HepG2 (cell line): ENCODE data around the gene WDR13. TPM values are rescaled to one million over a fixed set of nuclear protein-coding genes. Genes with fewer than 3 reads are reported as not detected.

Experiments used
- ATAC-seq: fragments of 200-7000 bp; cut with Tn5 transposase; 3 replicates; pipeline ENCODE4 v1.9.1; 2020; ENCODE audit warnings: mild to moderate bottlenecking, moderate library complexity
- BruUV-seq: library from RNA; stranded (reverse); fragments of 400-500 nt; replicated peaks from 2 replicates; lab custom pipeline; 2021; lab: Mats Ljungman, UMichigan
- CTCF ChIA-PET: fragments of 300-600 bp; formaldehyde crosslinking; extraction: SDS; loops from one replicate; lab custom pipeline; 2021; ENCODE audit warnings: low total read pairs, inconsistent platforms, low intra/inter-chr PET ratio; lab: Yijun Ruan, JAX
- POLR2A ChIA-PET: fragments of 350-600 bp; sonication (Branson Sonifier 250); formaldehyde crosslinking; loops from one replicate; lab custom pipeline; 2020; ENCODE audit warnings: antibody characterized with exemption, inconsistent platforms; lab: Yijun Ruan, JAX
- DNase-seq: peaks from one replicate; pipeline ENCODE4 v3.0.0-alpha.2; 2015; ENCODE audit warnings: low spot score
- FAIRE-seq: peaks from 3 replicates; lab custom pipeline; 2011; peaks lifted over from hg19 to GRCh38; lab: Jason Lieb, UNC
- H2AFZ ChIP-seq: one replicate; pipeline ENCODE4 v1.6.1; 2011; ENCODE audit warnings: low read length, inconsistent platforms
- H3K27ac ChIP-seq: fragments of 300-600 bp; 3 replicates; pipeline ENCODE4 v1.8.0; 2011; ENCODE audit warnings: mixed run types, mild to moderate bottlenecking, mixed read lengths, low read length, inconsistent platforms; ENCODE audit not compliant: insufficient read depth; ENCODE audit errors: extremely low read length
- H3K27me3 ChIP-seq, 2 experiments: fragments of 200-600 bp in 1 of 2; 2 replicates in 1 of 2; 3 replicates in 1 of 2; pipeline versions ENCODE4 v1.6.0 to v1.8.0; 2011; ENCODE audit warnings: low read length in 2 of 2, mild to moderate bottlenecking in 2 of 2, moderate library complexity in 2 of 2, inconsistent platforms in 1 of 2; ENCODE audit not compliant: insufficient read depth in 2 of 2, control insufficient read depth in 1 of 2
- H3K36me3 ChIP-seq, 2 experiments: fragments of 200-600 bp in 1 of 2; replicated peaks in 1 of 2; 2 replicates in 1 of 2; 3 replicates in 1 of 2; pipeline versions ENCODE4 v1.5.1 to v1.8.0; 2011; ENCODE audit warnings: low read length in 2 of 2, inconsistent platforms in 1 of 2; ENCODE audit not compliant: insufficient read depth in 2 of 2, control insufficient read depth in 1 of 2
- H3K4me1 ChIP-seq: 2 replicates; pipeline ENCODE4 v1.5.1; 2012; ENCODE audit warnings: low read length, inconsistent platforms; ENCODE audit not compliant: insufficient read depth
- H3K4me2 ChIP-seq: 2 replicates; pipeline ENCODE4 v1.6.0; 2011; ENCODE audit warnings: low read depth, low read length, inconsistent platforms
- H3K4me3 ChIP-seq, 3 experiments: fragments of 200-600 bp in 1 of 3; sonication (generic), shearing (Covaris generic) in 1 of 3; replicated peaks in 1 of 3; 2 replicates each; pipeline ENCODE4 v1.5.1; 2011 to 2016; ENCODE audit warnings: low read length in 3 of 3, inconsistent platforms in 2 of 3, low read depth in 2 of 3, mild to moderate bottlenecking in 2 of 3, control low read depth in 1 of 3, mixed read lengths in 1 of 3; ENCODE audit not compliant: insufficient read depth in 1 of 3
- H3K79me2 ChIP-seq: one replicate; pipeline ENCODE4 v1.6.1; 2011; ENCODE audit warnings: low read length, inconsistent platforms; ENCODE audit not compliant: insufficient read depth
- H3K9ac ChIP-seq: 2 replicates; pipeline ENCODE4 v1.6.0; 2011; ENCODE audit warnings: mild to moderate bottlenecking, low read depth, low read length, inconsistent platforms; ENCODE audit not compliant: insufficient read depth
- H3K9me3 ChIP-seq: 2 replicates; pipeline ENCODE4 v1.5.1; 2012; ENCODE audit warnings: mild to moderate bottlenecking, low read length
- H4K20me1 ChIP-seq: 2 replicates; pipeline ENCODE4 v1.6.0; 2011; ENCODE audit warnings: inconsistent platforms, mild to moderate bottlenecking, low read length, moderate library complexity; ENCODE audit not compliant: insufficient read depth
- BCLAF1 ChIP-seq: fragments of 450-650 bp; IDR thresholded peaks from 2 replicates; pipeline ENCODE4 v1.6.1; 2017; ENCODE audit warnings: mild to moderate bottlenecking
- HOXA3 ChIP-seq: sonication (generic); formaldehyde crosslinking; IDR thresholded peaks from 2 replicates; pipeline ENCODE4 v1.5.0; 2020; ENCODE audit warnings: missing genetic modification reagents
- MEIS2 ChIP-seq: sonication (generic); formaldehyde crosslinking; IDR thresholded peaks from 2 replicates; pipeline ENCODE4 v1.9.0; 2021; ENCODE audit warnings: mild to moderate bottlenecking, missing genetic modification reagents
- SATB2 ChIP-seq: sonication (generic); formaldehyde crosslinking; IDR thresholded peaks from 2 replicates; pipeline ENCODE4 v1.5.0; 2020; ENCODE audit warnings: missing genetic modification reagents
- ZNF276 ChIP-seq: sonication (generic); formaldehyde crosslinking; IDR thresholded peaks from 2 replicates; pipeline ENCODE4 v1.4.0; 2020; ENCODE audit warnings: mild to moderate bottlenecking, low read depth, missing genetic modification reagents
- ZNF3 ChIP-seq: IDR thresholded peaks from 2 replicates; pipeline ENCODE4 v1.7.0; 2017; ENCODE audit warnings: inconsistent platforms
- WGBS: methylation state at CpG from one replicate; pipeline ENCODE4 v1.1.6; 2017; ENCODE audit warnings: low lambda C conversion rate; 5-methylcytosine and 5-hydroxymethylcytosine counted together
- in situ Hi-C: cut with HindIII; loops from 2 replicates; pipeline ENCODE4 v1.10.0; 2017; ENCODE audit warnings: low pct_unique_long_range_greater_than_20kb; ENCODE audit not compliant: extremely low pct_ligation_motif_present
- intact Hi-C: fragments of 100-400 bp; cut with micrococcal nuclease; formaldehyde crosslinking; loops from one replicate; pipeline ENCODE4 v1.10.0; 2022; ENCODE audit not compliant: unreplicated experiment
- polyA plus RNA-seq, 8 experiments: library from polyadenylated mRNA; depleted of rRNA in 3 of 8; stranded (reverse) in 7 of 8; unstranded in 1 of 8; fragments of >200 nt; fragmentation: Illumina TruSeq in 4 of 8; extraction: Trizol in 4 of 8; gene quantifications; 2 replicates each; pipeline versions ENCODE4 v1.2.1 to v1.2.3, GENCODE V29; 2011 to 2016; ENCODE audit warnings: low read depth in 4 of 8, missing spikeins in 1 of 8, mixed read lengths in 1 of 8; ENCODE audit not compliant: insufficient read depth in 1 of 8
- total RNA-seq, 5 experiments: library from RNA; depleted of rRNA; stranded (reverse); fragments of >200 nt; fragmentation: Illumina TruSeq; extraction: Trizol; gene quantifications; 2 replicates each; pipeline ENCODE4 v1.2.3, GENCODE V29; 2016; ENCODE audit warnings: low read depth in 1 of 5

WDR13 gene
- total and polyA plus RNA-seq, 2 of the 13 experiments (the other 11 are each of a cell fraction or from before 2014, with no cell fraction given), result 28.7 to 37.1 TPM

GRCh38 chrX:48600226-48600625, 2.9 kb downstream of the WDR13 start:
- CTCF ChIA-PET, result no interaction called here
- TF ChIP-seq MEIS2 (CRISPR knock-in tag), result no peak
- TF ChIP-seq SATB2 (CRISPR knock-in tag), result no peak
- no peak for TF ChIP-seq HOXA3 (CRISPR knock-in tag)
- TF ChIP-seq, all 625 proteins: peak for 0
- Histone ChIP-seq H3K79me2 (no peaks in the 10 kb centered on the region), H3K9ac (no peak overlapping the region), H3K36me3 (peaks cover 2 to 5% of the 10 kb centered on the region in 2 experiments; a peak in 3 of 5 replicates), H2AFZ (no peak overlapping the region), H3K27ac (no peak overlapping the region), H3K9me3 (no peaks in the 10 kb centered on the region), H4K20me1 (no peaks in the 10 kb centered on the region), H3K27me3 (no peaks in the 10 kb centered on the region), H3K4me2 (no peak overlapping the region), H3K4me3 (no peak overlapping the region), H3K4me1 (peaks cover 17% of the 10 kb centered on the region)
- no peak for FAIRE-seq
- no peak for DNase-seq
- 98% methylated on average over 9 of the region's 19 CpGs for WGBS
- intact Hi-C loops (no loop called here), in situ Hi-C loops (no loop called here)
- no peak for ATAC-seq
- POLR2A ChIA-PET, result no interaction called here
- BruUV-seq, result no TSS peak

- POLR2A ChIA-PET, result no interaction called here
- H3K9ac ChIP-seq, result no peak overlapping the region
- H3K4me3 ChIP-seq, result no peak overlapping the region
- H4K20me1 ChIP-seq, result no peaks in the 10 kb centered on the region
- H3K27ac ChIP-seq, result no peak overlapping the region
- peaks cover 9% of the 10 kb centered on the region for H3K4me1 ChIP-seq
- H2AFZ ChIP-seq, result no peak overlapping the region
- in situ Hi-C loops, result no loop called here
- FAIRE-seq (no peak), DNase-seq (no peak), ATAC-seq (no peak)
- no peak for TF ChIP-seq ZNF276 (CRISPR knock-in tag)
- no peak for TF ChIP-seq BCLAF1
- no peak for TF ChIP-seq ZNF3 (CRISPR knock-in tag)
- intact Hi-C loops, result no loop called here
- H3K79me2 ChIP-seq, result no peaks in the 10 kb centered on the region
- BruUV-seq, result no TSS peak
- H3K9me3 ChIP-seq, result no peaks in the 10 kb centered on the region
- WGBS, result 75% methylated on average over 4 of the region's 17 CpGs
- no peak overlapping the region for H3K4me2 ChIP-seq
- no peaks in the 10 kb centered on the region for H3K27me3 ChIP-seq
- peaks cover 2 to 5% of the 10 kb centered on the region in 2 experiments; a peak in 3 of 5 replicates for H3K36me3 ChIP-seq
- CTCF ChIA-PET, result no interaction called here
Observed at GRCh38 chrX:48601741-48602394, 4.6 kb downstream of the WDR13 start.
